AG04450 (cell line): ENCODE results near the gene ARID1A. TPM values are rescaled to one million over a fixed set of nuclear protein-coding genes. Genes with fewer than 3 reads are reported as not detected.
"Not testable (repeated sequence)": the region's sequence is repeated elsewhere in the genome, so short reads cannot be mapped to it uniquely, and the experiment has no call there.

Experiments used
- CTCF ChIA-PET: fragments of 300-600, 350-600 bp; formaldehyde crosslinking; extraction: SDS; loops from one replicate; lab custom pipeline; 2022; ENCODE audit warnings: antibody characterized with exemption, inconsistent platforms; lab: Charles Lee
- POLR2A ChIA-PET: fragments of 350-600 bp; formaldehyde crosslinking; extraction: SDS; loops from one replicate; lab custom pipeline; 2021; ENCODE audit warnings: antibody characterized with exemption, inconsistent platforms; lab: Yijun Ruan, JAX
- DNase-seq: peaks from one replicate; pipeline ENCODE4 v3.0.0-alpha.2; 2011; ENCODE audit warnings: low read depth, low spot score
- H3K27ac ChIP-seq: one replicate; pipeline ENCODE4 v1.5.1; 2012; ENCODE audit warnings: low read depth, low read length, control low read depth
- H3K27me3 ChIP-seq: one replicate; pipeline ENCODE4 v1.6.0; 2012; ENCODE audit warnings: low read length; ENCODE audit not compliant: control insufficient read depth, insufficient read depth
- H3K4me3 ChIP-seq: 2 replicates; pipeline ENCODE4 v1.5.1; 2011; ENCODE audit warnings: mild to moderate bottlenecking, low read depth, low read length, control low read depth
- H3K9me3 ChIP-seq: 2 replicates; pipeline ENCODE4 v1.5.1; 2012; ENCODE audit warnings: low read length; ENCODE audit not compliant: control insufficient read depth, insufficient read depth
- CTCF ChIP-seq: IDR thresholded peaks from 2 replicates; pipeline ENCODE4 v1.5.1; 2011; ENCODE audit warnings: low read depth, low read length, control low read depth, inconsistent platforms
- polyA plus RNA-seq: library from polyadenylated mRNA; depleted of rRNA; stranded (reverse); fragments of >200 nt; gene quantifications from 2 replicates; pipeline ENCODE4 v1.2.3, GENCODE V29; 2011

The ARID1A gene
- polyA plus RNA-seq, 1 experiment, result 16.4 TPM

- H3K4me3 ChIP-seq, result no peak overlapping the region
- H3K9me3 ChIP-seq, result no peaks in the 10 kb centered on the region
- peak overlapping the region; percentile 68 for H3K27ac ChIP-seq
- no peaks in the 10 kb centered on the region for H3K27me3 ChIP-seq
- peak; percentile 96 for DNase-seq
- ChIA-PET POLR2A (interaction anchor here (0.6 to 1.1 kb wide), 8 partner anchors 17 to 121 kb away, joined by 3 to 8 read pairs (median 4); no protein-coding TSS in a partner anchor), CTCF (interaction anchor here (0.7 to 1.5 kb wide), 4 partner anchors 24 to 121 kb away, joined by 3 to 5 read pairs (median 3); no protein-coding TSS in a partner anchor)
- TF ChIP-seq CTCF, result no peak
These were observed 27.5 kb downstream of the ARID1A start for GRCh38 chr1:26723013-26723991.

- no peak overlapping the region for H3K27ac ChIP-seq
- no peaks in the 10 kb centered on the region for H3K9me3 ChIP-seq
- DNase-seq, result no peak
- ChIA-PET CTCF (interaction anchor here (0.8 kb wide), 1 partner anchor 23 kb away, joined by 3 read pairs; no protein-coding TSS in a partner anchor), POLR2A (interaction anchor here (1.0 to 1.1 kb wide), 3 partner anchors 19 to 31 kb away, joined by 3 to 6 read pairs (median 5); no protein-coding TSS in a partner anchor)
- H3K27me3 ChIP-seq, result no peaks in the 10 kb centered on the region
- TF ChIP-seq CTCF, result no peak
- no peak overlapping the region for H3K4me3 ChIP-seq
These were observed 28.3 kb downstream of the ARID1A start for GRCh38 chr1:26724118-26724517.

GRCh38 chr1:26724926-26725325 lies 29.1 kb downstream of the ARID1A start:
- no peak overlapping the region for H3K27ac ChIP-seq
- H3K9me3 ChIP-seq, result no peaks in the 10 kb centered on the region
- no peak for DNase-seq
- H3K27me3 ChIP-seq, result no peaks in the 10 kb centered on the region
- CTCF ChIA-PET, result no interaction called here
- POLR2A ChIA-PET, result no interaction called here
- H3K4me3 ChIP-seq, result no peak overlapping the region
- no peak for TF ChIP-seq CTCF

- POLR2A ChIA-PET, DNase-seq, H3K4me3 ChIP-seq, H3K27ac ChIP-seq, H3K9me3 ChIP-seq, H3K27me3 ChIP-seq: not testable (repeated sequence)
- CTCF ChIA-PET, result interaction anchor here (0.7 kb wide), 1 partner anchor 40 kb away, joined by 7 read pairs; no protein-coding TSS in a partner anchor
These were observed 30.1 kb downstream of the ARID1A start for GRCh38 chr1:26725904-26726303.

GRCh38 chr1:26726784-26727183 lies 31.0 kb downstream of the ARID1A start:
- Histone ChIP-seq H3K4me3 (no peak overlapping the region), H3K27me3 (no peaks in the 10 kb centered on the region), H3K27ac (no peak overlapping the region), H3K9me3 (no peaks in the 10 kb centered on the region)
- CTCF ChIA-PET, result no interaction called here
- DNase-seq, result no peak
- POLR2A ChIA-PET, result no interaction called here
- no peak for TF ChIP-seq CTCF
